ENCODE data around the gene CDH4. TPM values are rescaled to one million over a fixed set of nuclear protein-coding genes. Genes with fewer than 3 reads are reported as not detected.

The CDH4 gene
- total RNA-seq, 1 experiment from 2014 or later, result 5.3 TPM

DNA sequence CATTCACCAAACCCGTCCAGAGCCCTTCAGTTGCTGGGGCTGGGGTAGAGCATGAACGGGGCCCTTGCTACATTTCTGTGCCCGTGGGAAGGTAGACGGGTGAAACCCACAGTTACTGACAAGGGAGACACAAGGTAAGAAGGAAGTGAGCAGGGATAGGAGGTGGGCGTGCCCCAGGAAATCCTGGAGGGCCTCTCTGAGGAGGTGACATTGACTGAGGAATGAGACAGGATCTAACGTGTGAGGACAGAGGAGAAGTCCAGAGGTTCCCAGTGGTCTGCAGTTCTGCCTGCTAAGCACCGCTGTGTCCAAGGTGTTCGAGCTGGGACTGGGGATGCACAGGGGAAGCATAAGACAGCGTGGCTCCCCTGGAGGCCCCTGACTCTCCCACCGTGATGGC lies 378.8 kb downstream of the CDH4 start (continued):
- TF ChIP-seq FOXK1 (CRISPR knock-in tag; IDR thresholded peaks at IDR 0.05), result no peak
- TF ChIP-seq, protein P1, sequence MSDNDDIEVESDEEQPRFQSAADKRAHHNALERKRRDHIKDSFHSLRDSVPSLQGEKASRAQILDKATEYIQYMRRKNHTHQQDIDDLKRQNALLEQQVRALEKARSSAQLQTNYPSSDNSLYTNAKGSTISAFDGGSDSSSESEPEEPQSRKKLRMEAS (CRISPR knock-in tag; IDR thresholded peaks at IDR 0.05), result no peak
- no peak for TF ChIP-seq TEAD4 (CRISPR knock-in tag; IDR thresholded peaks at IDR 0.05)
- TF ChIP-seq, protein P2, sequence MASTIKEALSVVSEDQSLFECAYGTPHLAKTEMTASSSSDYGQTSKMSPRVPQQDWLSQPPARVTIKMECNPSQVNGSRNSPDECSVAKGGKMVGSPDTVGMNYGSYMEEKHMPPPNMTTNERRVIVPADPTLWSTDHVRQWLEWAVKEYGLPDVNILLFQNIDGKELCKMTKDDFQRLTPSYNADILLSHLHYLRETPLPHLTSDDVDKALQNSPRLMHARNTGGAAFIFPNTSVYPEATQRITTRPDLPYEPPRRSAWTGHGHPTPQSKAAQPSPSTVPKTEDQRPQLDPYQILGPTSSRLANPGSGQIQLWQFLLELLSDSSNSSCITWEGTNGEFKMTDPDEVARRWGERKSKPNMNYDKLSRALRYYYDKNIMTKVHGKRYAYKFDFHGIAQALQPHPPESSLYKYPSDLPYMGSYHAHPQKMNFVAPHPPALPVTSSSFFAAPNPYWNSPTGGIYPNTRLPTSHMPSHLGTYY (CRISPR knock-in tag; IDR thresholded peaks at IDR 0.05), result no peak
- no peak for TF ChIP-seq KAT7 (CRISPR knock-in tag; IDR thresholded peaks at IDR 0.05; ENCODE audit: borderline replicate concordance)
- TF ChIP-seq, protein P3, sequence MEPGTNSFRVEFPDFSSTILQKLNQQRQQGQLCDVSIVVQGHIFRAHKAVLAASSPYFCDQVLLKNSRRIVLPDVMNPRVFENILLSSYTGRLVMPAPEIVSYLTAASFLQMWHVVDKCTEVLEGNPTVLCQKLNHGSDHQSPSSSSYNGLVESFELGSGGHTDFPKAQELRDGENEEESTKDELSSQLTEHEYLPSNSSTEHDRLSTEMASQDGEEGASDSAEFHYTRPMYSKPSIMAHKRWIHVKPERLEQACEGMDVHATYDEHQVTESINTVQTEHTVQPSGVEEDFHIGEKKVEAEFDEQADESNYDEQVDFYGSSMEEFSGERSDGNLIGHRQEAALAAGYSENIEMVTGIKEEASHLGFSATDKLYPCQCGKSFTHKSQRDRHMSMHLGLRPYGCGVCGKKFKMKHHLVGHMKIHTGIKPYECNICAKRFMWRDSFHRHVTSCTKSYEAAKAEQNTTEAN (CRISPR knock-in tag; IDR thresholded peaks at IDR 0.05), result no peak
- TF ChIP-seq EMX1 (CRISPR knock-in tag; IDR thresholded peaks at IDR 0.05), result no peak

DNA sequence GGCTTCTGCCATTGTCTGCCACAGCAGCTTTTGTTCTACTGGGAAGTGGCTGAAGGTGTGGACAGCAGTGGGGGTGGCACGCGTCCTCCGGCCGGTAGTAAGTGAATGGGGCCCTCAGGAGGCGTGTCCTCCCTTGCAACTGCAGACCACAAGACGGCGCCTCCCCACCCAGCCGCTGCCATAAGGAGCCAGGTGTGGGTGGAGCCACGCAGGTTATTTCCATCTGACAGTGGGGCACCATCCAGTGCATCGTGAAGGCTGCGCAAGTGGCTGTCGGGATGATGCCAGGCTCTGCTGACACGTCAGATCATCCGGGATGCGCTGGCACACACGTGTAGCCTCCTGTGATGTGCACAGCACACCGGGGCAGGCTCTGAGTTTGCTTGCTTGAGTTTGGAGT lies 379.7 kb downstream of the CDH4 start:
- H3K27ac Mint-ChIP-seq, result no peak overlapping the region
- H3K27me3 Mint-ChIP-seq (ENCODE audit: low read depth), result no peaks in the 10 kb centered on the region; the same call in 1 of the 2 replicates
- POLR2A ChIA-PET, result no interaction called here
- H3K4me3 Mint-ChIP-seq, result no peak overlapping the region
- CTCF ChIA-PET, result no interaction called here
- H3K9me3 Mint-ChIP-seq, result peaks cover 4% of the 10 kb centered on the region; the same call in 1 of the 2 replicates
- ATAC-seq (peak; percentile 27; the same call in 1 of the 2 replicates), DNase-seq (ENCODE audit: low spot score) (no peak)
- peaks cover 11% of the 10 kb centered on the region for H3K4me1 Mint-ChIP-seq
- no peaks in the 10 kb centered on the region for H3K36me3 Mint-ChIP-seq
- TF ChIP-seq, protein P4, sequence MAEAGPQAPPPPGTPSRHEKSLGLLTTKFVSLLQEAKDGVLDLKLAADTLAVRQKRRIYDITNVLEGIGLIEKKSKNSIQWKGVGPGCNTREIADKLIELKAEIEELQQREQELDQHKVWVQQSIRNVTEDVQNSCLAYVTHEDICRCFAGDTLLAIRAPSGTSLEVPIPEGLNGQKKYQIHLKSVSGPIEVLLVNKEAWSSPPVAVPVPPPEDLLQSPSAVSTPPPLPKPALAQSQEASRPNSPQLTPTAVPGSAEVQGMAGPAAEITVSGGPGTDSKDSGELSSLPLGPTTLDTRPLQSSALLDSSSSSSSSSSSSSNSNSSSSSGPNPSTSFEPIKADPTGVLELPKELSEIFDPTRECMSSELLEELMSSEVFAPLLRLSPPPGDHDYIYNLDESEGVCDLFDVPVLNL (CRISPR knock-in tag; IDR thresholded peaks at IDR 0.05; ENCODE audit: borderline replicate concordance, low read depth), result no peak
- TF ChIP-seq ZBTB21 (CRISPR knock-in tag; IDR thresholded peaks at IDR 0.05; ENCODE audit: borderline replicate concordance) (no peak), CBFB (CRISPR knock-in tag; IDR thresholded peaks at IDR 0.05; ENCODE audit: low read depth) (no peak), JAZF1 (CRISPR knock-in tag; IDR thresholded peaks at IDR 0.05) (no peak), ZNF138 (CRISPR knock-in tag; conservative IDR thresholded peaks at IDR 0.05) (no peak), ELF4 (CRISPR knock-in tag; IDR thresholded peaks at IDR 0.05; ENCODE audit: low read depth) (no peak), ZNF219 (CRISPR knock-in tag; IDR thresholded peaks at IDR 0.05; ENCODE audit: borderline replicate concordance) (no peak), FOXJ3 (CRISPR knock-in tag; IDR thresholded peaks at IDR 0.05; ENCODE audit: borderline replicate concordance) (no peak), KAT7 (CRISPR knock-in tag; IDR thresholded peaks at IDR 0.05; ENCODE audit: borderline replicate concordance) (no peak), SOX15 (CRISPR knock-in tag; IDR thresholded peaks at IDR 0.05) (no peak)
- TF ChIP-seq, protein P5, sequence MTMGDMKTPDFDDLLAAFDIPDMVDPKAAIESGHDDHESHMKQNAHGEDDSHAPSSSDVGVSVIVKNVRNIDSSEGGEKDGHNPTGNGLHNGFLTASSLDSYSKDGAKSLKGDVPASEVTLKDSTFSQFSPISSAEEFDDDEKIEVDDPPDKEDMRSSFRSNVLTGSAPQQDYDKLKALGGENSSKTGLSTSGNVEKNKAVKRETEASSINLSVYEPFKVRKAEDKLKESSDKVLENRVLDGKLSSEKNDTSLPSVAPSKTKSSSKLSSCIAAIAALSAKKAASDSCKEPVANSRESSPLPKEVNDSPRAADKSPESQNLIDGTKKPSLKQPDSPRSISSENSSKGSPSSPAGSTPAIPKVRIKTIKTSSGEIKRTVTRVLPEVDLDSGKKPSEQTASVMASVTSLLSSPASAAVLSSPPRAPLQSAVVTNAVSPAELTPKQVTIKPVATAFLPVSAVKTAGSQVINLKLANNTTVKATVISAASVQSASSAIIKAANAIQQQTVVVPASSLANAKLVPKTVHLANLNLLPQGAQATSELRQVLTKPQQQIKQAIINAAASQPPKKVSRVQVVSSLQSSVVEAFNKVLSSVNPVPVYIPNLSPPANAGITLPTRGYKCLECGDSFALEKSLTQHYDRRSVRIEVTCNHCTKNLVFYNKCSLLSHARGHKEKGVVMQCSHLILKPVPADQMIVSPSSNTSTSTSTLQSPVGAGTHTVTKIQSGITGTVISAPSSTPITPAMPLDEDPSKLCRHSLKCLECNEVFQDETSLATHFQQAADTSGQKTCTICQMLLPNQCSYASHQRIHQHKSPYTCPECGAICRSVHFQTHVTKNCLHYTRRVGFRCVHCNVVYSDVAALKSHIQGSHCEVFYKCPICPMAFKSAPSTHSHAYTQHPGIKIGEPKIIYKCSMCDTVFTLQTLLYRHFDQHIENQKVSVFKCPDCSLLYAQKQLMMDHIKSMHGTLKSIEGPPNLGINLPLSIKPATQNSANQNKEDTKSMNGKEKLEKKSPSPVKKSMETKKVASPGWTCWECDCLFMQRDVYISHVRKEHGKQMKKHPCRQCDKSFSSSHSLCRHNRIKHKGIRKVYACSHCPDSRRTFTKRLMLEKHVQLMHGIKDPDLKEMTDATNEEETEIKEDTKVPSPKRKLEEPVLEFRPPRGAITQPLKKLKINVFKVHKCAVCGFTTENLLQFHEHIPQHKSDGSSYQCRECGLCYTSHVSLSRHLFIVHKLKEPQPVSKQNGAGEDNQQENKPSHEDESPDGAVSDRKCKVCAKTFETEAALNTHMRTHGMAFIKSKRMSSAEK (CRISPR knock-in tag; IDR thresholded peaks at IDR 0.05; ENCODE audit: borderline replicate concordance), result no peak
- TF ChIP-seq, protein P6, sequence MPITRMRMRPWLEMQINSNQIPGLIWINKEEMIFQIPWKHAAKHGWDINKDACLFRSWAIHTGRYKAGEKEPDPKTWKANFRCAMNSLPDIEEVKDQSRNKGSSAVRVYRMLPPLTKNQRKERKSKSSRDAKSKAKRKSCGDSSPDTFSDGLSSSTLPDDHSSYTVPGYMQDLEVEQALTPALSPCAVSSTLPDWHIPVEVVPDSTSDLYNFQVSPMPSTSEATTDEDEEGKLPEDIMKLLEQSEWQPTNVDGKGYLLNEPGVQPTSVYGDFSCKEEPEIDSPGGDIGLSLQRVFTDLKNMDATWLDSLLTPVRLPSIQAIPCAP (CRISPR knock-in tag; IDR thresholded peaks at IDR 0.05), result no peak
- TF ChIP-seq, protein P7, sequence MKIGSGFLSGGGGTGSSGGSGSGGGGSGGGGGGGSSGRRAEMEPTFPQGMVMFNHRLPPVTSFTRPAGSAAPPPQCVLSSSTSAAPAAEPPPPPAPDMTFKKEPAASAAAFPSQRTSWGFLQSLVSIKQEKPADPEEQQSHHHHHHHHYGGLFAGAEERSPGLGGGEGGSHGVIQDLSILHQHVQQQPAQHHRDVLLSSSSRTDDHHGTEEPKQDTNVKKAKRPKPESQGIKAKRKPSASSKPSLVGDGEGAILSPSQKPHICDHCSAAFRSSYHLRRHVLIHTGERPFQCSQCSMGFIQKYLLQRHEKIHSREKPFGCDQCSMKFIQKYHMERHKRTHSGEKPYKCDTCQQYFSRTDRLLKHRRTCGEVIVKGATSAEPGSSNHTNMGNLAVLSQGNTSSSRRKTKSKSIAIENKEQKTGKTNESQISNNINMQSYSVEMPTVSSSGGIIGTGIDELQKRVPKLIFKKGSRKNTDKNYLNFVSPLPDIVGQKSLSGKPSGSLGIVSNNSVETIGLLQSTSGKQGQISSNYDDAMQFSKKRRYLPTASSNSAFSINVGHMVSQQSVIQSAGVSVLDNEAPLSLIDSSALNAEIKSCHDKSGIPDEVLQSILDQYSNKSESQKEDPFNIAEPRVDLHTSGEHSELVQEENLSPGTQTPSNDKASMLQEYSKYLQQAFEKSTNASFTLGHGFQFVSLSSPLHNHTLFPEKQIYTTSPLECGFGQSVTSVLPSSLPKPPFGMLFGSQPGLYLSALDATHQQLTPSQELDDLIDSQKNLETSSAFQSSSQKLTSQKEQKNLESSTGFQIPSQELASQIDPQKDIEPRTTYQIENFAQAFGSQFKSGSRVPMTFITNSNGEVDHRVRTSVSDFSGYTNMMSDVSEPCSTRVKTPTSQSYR (CRISPR knock-in tag; IDR thresholded peaks at IDR 0.05), result no peak
- TF ChIP-seq, protein P3 (CRISPR knock-in tag; IDR thresholded peaks at IDR 0.05), result no peak
- TF ChIP-seq, protein P8, sequence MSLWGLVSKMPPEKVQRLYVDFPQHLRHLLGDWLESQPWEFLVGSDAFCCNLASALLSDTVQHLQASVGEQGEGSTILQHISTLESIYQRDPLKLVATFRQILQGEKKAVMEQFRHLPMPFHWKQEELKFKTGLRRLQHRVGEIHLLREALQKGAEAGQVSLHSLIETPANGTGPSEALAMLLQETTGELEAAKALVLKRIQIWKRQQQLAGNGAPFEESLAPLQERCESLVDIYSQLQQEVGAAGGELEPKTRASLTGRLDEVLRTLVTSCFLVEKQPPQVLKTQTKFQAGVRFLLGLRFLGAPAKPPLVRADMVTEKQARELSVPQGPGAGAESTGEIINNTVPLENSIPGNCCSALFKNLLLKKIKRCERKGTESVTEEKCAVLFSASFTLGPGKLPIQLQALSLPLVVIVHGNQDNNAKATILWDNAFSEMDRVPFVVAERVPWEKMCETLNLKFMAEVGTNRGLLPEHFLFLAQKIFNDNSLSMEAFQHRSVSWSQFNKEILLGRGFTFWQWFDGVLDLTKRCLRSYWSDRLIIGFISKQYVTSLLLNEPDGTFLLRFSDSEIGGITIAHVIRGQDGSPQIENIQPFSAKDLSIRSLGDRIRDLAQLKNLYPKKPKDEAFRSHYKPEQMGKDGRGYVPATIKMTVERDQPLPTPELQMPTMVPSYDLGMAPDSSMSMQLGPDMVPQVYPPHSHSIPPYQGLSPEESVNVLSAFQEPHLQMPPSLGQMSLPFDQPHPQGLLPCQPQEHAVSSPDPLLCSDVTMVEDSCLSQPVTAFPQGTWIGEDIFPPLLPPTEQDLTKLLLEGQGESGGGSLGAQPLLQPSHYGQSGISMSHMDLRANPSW (CRISPR knock-in tag; conservative IDR thresholded peaks at IDR 0.05; ENCODE audit: low read depth), result no peak
